Stomach (tissue), 9 donors: ENCODE data around the gene VAV3. TPM values are rescaled to one million over a fixed set of nuclear protein-coding genes. Genes with fewer than 3 reads are reported as not detected.
"Not testable (repeated sequence)": the region's sequence is repeated elsewhere in the genome, so short reads cannot be mapped to it uniquely, and the experiment has no call there.

Experiments used
- DNase-seq, 2 donors: peaks; one replicate each; pipeline versions ENCODE4 v3.0.0 to v3.0.0-alpha.2; 2013 to 2019
- H3K27ac ChIP-seq, 5 donors: fragments of 200-600 bp in 4 of 5; sonication (generic) in 4 of 5; one replicate each; pipeline ENCODE4 v1.5.1; 2013 to 2019; ENCODE audit warnings: mild to moderate bottlenecking in 1 of 5, moderate library complexity in 1 of 5
- H3K27me3 ChIP-seq, 3 donors: fragments of 200-600 bp; sonication (generic); one replicate each; pipeline ENCODE4 v1.5.1; 2017 to 2019; ENCODE audit warnings: mixed run types in 1 of 3
- H3K36me3 ChIP-seq, 4 donors: fragments of 200-600 bp; sonication (generic); 1 replicate in 3 of 4; 2 replicates in 1 of 4; pipeline ENCODE4 v1.5.1; 2016 to 2019
- H3K4me1 ChIP-seq, 4 donors: fragments of 200-600 bp; sonication (generic); one replicate each; pipeline ENCODE4 v1.5.1; 2016 to 2019
- H3K4me3 ChIP-seq, 4 donors: fragments of 200-600 bp; sonication (generic) in 3 of 4; one replicate each; pipeline ENCODE4 v1.5.1; 2016 to 2019; ENCODE audit warnings: mild to moderate bottlenecking in 1 of 4
- H3K9me3 ChIP-seq, 4 donors: fragments of 200-600 bp; sonication (generic); one replicate each; pipeline ENCODE4 v1.5.1; 2016 to 2019
- EP300 ChIP-seq: sonication (generic); formaldehyde crosslinking; IDR thresholded peaks from one replicate; pipeline ENCODE4 v1.6.1; 2017; ENCODE audit warnings: antibody characterized with exemption
- POLR2A ChIP-seq, 4 donors: fragments of 450-650 bp; IDR thresholded peaks; one replicate each; pipeline ENCODE4 v1.6.1; 2016; ENCODE audit warnings: antibody characterized with exemption in 4 of 4, control low read depth in 2 of 4, mild to moderate bottlenecking in 1 of 4, moderate library complexity in 1 of 4
- POLR2AphosphoS5 ChIP-seq, 3 donors: sonication (generic); formaldehyde crosslinking; IDR thresholded peaks; one replicate each; pipeline ENCODE4 v1.6.1; 2016; ENCODE audit warnings: antibody characterized with exemption in 3 of 3
- WGBS, 5 donors: extraction: QIAGEN DNeasy Blood & Tissue Kit in 3 of 5; methylation state at CpG; one replicate each; pipeline versions ENCODE4 v1.1.5 to v1.1.7; 2013 to 2018; 5-methylcytosine and 5-hydroxymethylcytosine counted together
- intact Hi-C: fragments of 100-400 bp; cut with DNase I; formaldehyde crosslinking; loops from one replicate; pipeline ENCODE4 v1.15.1; 2023; ENCODE audit warnings: low total_unique reads
- polyA plus RNA-seq, 3 donors: library from polyadenylated mRNA; stranded (reverse); fragments of 200-250 nt; gene quantifications; one replicate each; pipeline ENCODE4 v1.2.3, GENCODE V29; 2013
- total RNA-seq, 5 donors: library from RNA; depleted of rRNA; stranded (reverse); fragments of >200 nt; gene quantifications; one replicate each; pipeline versions ENCODE4 v1.1.0 to v1.2.3, GENCODE V29; 2014 to 2016
- TF ChIP-seq, protein P1 (sequence below), 7 experiments: fragments of 450-650 bp in 4 of 7; fragments of 200-600 bp in 3 of 7; sonication (generic) in 3 of 7; IDR thresholded peaks; one replicate each; pipeline ENCODE4 v1.5.1; 2016 to 2019; ENCODE audit warnings: antibody characterized with exemption in 7 of 7, control low read depth in 2 of 7, mild to moderate bottlenecking in 1 of 7
- donor health status: healthy with polysubstance abuse.
- donor health status: Bipolar disorder and iron deficiency.
- donor health status: healthy.

Gene VAV3
- total and polyA plus RNA-seq, 8 donors, result 5.7 to 29.3 (median 6.9) TPM

DNA sequence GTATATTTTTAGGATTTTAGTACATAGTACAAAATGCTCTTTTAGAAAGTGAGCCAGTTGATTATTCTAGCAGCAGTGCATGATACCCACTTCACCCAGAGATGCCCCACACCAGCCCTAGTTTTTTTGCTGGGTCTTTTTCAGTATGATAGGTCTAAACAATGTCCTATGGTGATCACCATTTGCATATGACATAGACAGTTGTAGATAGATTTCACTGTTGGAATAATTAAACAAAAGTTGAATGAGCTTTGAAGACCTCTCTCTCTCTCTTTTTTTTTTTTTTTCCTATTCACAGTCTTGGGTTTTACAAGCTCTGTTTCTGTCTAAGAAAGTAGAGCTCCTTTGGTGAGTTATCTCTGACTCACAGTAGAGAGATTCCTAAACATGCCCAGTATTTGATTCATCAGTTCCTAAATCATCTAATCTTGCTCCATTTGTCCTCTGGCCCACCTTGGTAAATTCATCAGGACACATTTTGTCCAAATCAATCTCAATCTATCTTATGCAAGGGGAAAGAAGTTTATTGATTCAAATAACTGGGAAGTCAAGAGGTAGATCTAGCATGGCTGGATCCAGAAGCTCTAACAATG is 44.7 kb upstream of the VAV3 start:
- Histone ChIP-seq H3K4me3 (no peak overlapping the region), H3K27me3 (no peaks in the 10 kb centered on the region), H3K4me1 (no peaks in the 10 kb centered on the region), H3K27ac (no peak overlapping the region), H3K9me3 (no peaks in the 10 kb centered on the region), H3K36me3 (no peaks in the 10 kb centered on the region)
- TF ChIP-seq EP300, result no peak
- TF ChIP-seq POLR2A (IDR thresholded peaks at IDR 0.05), result no peak
- TF ChIP-seq POLR2AphosphoS5 (IDR thresholded peaks at IDR 0.05), result no peak
- TF ChIP-seq, protein P1, sequence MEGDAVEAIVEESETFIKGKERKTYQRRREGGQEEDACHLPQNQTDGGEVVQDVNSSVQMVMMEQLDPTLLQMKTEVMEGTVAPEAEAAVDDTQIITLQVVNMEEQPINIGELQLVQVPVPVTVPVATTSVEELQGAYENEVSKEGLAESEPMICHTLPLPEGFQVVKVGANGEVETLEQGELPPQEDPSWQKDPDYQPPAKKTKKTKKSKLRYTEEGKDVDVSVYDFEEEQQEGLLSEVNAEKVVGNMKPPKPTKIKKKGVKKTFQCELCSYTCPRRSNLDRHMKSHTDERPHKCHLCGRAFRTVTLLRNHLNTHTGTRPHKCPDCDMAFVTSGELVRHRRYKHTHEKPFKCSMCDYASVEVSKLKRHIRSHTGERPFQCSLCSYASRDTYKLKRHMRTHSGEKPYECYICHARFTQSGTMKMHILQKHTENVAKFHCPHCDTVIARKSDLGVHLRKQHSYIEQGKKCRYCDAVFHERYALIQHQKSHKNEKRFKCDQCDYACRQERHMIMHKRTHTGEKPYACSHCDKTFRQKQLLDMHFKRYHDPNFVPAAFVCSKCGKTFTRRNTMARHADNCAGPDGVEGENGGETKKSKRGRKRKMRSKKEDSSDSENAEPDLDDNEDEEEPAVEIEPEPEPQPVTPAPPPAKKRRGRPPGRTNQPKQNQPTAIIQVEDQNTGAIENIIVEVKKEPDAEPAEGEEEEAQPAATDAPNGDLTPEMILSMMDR (IDR thresholded peaks at IDR 0.05), result no peak
- DNase-seq, result no peak
- intact Hi-C loops, result no loop called here

DNA sequence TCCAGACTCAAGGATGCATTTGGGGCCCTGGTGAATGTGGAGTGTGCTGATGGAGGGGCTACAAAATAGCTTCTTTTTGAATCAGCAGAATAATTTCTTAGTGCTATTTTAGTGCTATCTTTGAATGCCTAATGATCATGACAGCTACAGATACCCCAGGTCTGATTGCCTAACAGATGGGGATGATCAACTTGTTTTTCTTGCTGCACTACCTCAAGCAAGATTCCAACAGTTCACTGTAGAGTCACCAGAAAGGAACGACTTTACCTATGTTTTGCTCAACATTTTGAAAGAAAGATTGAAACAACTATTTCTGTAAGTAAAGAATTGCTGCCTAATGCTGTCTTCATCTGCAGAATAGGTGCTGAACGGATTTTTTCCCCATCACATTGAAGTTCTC is 42.6 kb upstream of the VAV3 start:
- no peak for TF ChIP-seq POLR2A (IDR thresholded peaks at IDR 0.05)
- TF ChIP-seq, protein P1 (IDR thresholded peaks at IDR 0.05), result no peak
- no peak for TF ChIP-seq POLR2AphosphoS5 (IDR thresholded peaks at IDR 0.05)
- no peak for TF ChIP-seq EP300
- intact Hi-C loops, result no loop called here
- no peak for DNase-seq
- H3K4me1 ChIP-seq, result no peaks in the 10 kb centered on the region
- no peak overlapping the region for H3K27ac ChIP-seq
- 62 to 85% (median 72%) methylated on average over 2 of the region's 2 CpGs for WGBS, 5 donors
- no peaks in the 10 kb centered on the region for H3K27me3 ChIP-seq
- no peaks in the 10 kb centered on the region for H3K36me3 ChIP-seq
- no peak overlapping the region for H3K4me3 ChIP-seq
- no peaks in the 10 kb centered on the region for H3K9me3 ChIP-seq

DNA sequence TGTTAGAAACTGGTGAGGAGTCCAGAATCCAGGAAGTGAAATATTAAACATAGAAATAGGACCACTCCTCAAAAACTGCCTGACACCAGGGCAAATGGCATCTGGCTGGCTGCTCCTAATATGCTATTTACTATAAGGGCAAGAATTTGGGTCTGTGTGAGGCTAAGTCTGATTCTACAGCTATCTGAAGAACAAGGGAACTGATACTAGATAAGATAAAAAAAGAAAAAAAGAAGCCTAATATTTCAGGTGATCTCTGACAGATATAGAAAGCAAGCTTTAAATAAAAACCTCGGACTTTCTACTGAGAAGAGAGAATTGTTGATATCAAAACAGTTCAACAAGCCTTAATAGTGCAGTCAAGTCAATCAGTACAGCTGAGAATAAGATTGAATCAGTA is 42.1 kb upstream of the VAV3 start:
- no peaks in the 10 kb centered on the region for H3K4me1 ChIP-seq
- 67 to 83% (median 79%) methylated on average over 1 of the region's 1 CpG for WGBS, 5 donors
- DNase-seq, result no peak
- no peak overlapping the region for H3K4me3 ChIP-seq
- TF ChIP-seq, protein P1 (IDR thresholded peaks at IDR 0.05), result no peak
- TF ChIP-seq EP300, result no peak
- no peak for TF ChIP-seq POLR2AphosphoS5 (IDR thresholded peaks at IDR 0.05)
- TF ChIP-seq POLR2A (IDR thresholded peaks at IDR 0.05), result no peak
- no peak overlapping the region for H3K27ac ChIP-seq
- H3K9me3 ChIP-seq, result no peaks in the 10 kb centered on the region
- intact Hi-C loops, result no loop called here
- H3K27me3 ChIP-seq, result no peaks in the 10 kb centered on the region
- H3K36me3 ChIP-seq, result no peaks in the 10 kb centered on the region

DNA sequence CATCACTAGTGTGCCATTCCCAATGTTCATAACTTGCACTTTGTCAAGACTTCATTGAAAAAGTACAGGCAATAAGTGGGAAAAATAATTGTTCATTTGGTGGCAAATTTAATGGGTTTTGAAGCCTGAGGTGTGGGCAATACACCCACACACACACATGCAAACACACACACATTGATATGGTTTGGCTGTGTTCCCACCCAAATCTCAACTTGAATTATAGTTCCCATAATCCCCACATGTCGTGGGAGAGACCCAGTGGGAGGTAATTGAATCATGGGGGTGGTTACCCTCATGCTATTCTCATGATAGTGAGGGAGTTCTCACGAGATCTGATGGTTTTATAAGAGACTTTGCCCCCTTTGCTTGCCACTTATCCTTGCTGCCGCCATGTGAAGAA is 39.9 kb upstream of the VAV3 start:
- intact Hi-C loops, H3K9me3 ChIP-seq, H3K4me3 ChIP-seq, DNase-seq, H3K27me3 ChIP-seq, H3K4me1 ChIP-seq, H3K27ac ChIP-seq, H3K36me3 ChIP-seq: not testable (repeated sequence)
- 76 to 93% (median 85%) methylated on average over 3 of the region's 3 CpGs for WGBS, 5 donors

DNA sequence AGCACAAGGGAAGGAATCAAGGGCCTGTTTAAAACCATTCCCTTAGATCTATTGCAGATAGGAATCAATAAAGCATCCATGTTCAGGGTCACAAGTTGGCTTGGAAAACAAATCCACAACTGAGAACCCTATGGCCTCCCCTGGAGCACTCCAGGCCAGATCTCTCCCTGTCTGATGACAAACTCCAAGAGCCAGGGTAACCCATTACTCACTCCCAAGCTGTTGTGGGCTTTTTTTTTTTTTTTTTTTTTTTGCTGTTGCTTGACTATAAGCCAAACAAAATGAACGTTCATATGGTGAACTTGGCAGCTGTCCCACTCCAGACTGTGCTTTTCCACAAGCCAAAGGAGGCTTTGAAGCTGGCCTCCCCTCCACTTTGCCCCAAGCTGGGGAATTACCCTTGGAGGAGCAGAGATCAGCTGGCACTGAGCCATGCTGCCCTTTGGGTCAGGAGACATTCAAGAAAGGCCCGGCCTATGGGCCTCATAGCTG is 35.7 kb upstream of the VAV3 start:
- intact Hi-C loops, result no loop called here
- WGBS, 5 donors, result 12 to 34% (median 19%) methylated on average over 2 of the region's 2 CpGs
- TF ChIP-seq POLR2A (IDR thresholded peaks at IDR 0.05) (no peak), EP300 (no peak), POLR2AphosphoS5 (IDR thresholded peaks at IDR 0.05) (no peak)
- TF ChIP-seq, protein P1 (IDR thresholded peaks at IDR 0.05), result no peak
- no peak overlapping the region for H3K27ac ChIP-seq
- H3K36me3 ChIP-seq, result no peaks in the 10 kb centered on the region
- no peaks in the 10 kb centered on the region for H3K9me3 ChIP-seq
- H3K27me3 ChIP-seq, result no peaks in the 10 kb centered on the region
- peak; percentile 64 to 80 for DNase-seq
- peaks cover 0 to 9% (median 7%) of the 10 kb centered on the region in 4 donors for H3K4me1 ChIP-seq
- no peak overlapping the region for H3K4me3 ChIP-seq
